K562 (cell line): ENCODE results near the gene ADAMTSL2. TPM values are rescaled to one million over a fixed set of nuclear protein-coding genes. Genes with fewer than 3 reads are reported as not detected.

Experiments used
- ATAC-seq: fragments of 200-7000 bp; cut with Tn5 transposase; 3 replicates; pipeline ENCODE4 v1.9.1; 2020; ENCODE audit warnings: moderate library complexity
- BruUV-seq: library from RNA; stranded (reverse); fragments of 400-500 nt; replicated peaks from 2 replicates; lab custom pipeline; 2021; lab: Mats Ljungman, UMichigan
- CTCF ChIA-PET: fragments of 300-600 bp; formaldehyde crosslinking; extraction: SDS; loops from one replicate; lab custom pipeline; 2021; ENCODE audit warnings: low intra/inter-chr PET ratio; lab: Yijun Ruan, JAX
- POLR2A ChIA-PET: fragments of 300-600, 350-650 bp; sonication (Branson Sonifier 250); formaldehyde crosslinking; extraction: SDS; loops from one replicate; lab custom pipeline; 2021; ENCODE audit warnings: antibody characterized with exemption, inconsistent platforms; lab: Yijun Ruan, JAX
- DNase-seq, 4 experiments: peaks; one replicate each; pipeline versions ENCODE4 v3.0.0 to v3.0.0-alpha.2; 2011 to 2018; ENCODE audit warnings: low spot score in 3 of 4, mixed read lengths in 3 of 4; ENCODE audit errors: extremely low read depth in 1 of 4
- FAIRE-seq: peaks from 2 replicates; lab custom pipeline; 2011; peaks lifted over from hg19 to GRCh38; lab: Jason Lieb, UNC
- H2AFZ ChIP-seq: 2 replicates; pipeline ENCODE4 v1.6.0; 2011; ENCODE audit warnings: low read depth, low read length, control low read depth, inconsistent platforms
- H3K27ac ChIP-seq: fragments of 200-600 bp; 3 replicates; pipeline ENCODE4 v1.8.0; 2011; ENCODE audit warnings: low read depth, mild to moderate bottlenecking, control low read depth, inconsistent platforms, low read length, moderate library complexity, mixed read lengths; ENCODE audit errors: extremely low read depth
- H3K27me3 ChIP-seq, 2 experiments: fragments of 300-600 bp in 1 of 2; 2 replicates in 1 of 2; 3 replicates in 1 of 2; pipeline versions ENCODE4 v1.6.0 to v1.8.0; 2011; ENCODE audit warnings: inconsistent platforms in 2 of 2, low read length in 2 of 2, mild to moderate bottlenecking in 1 of 2, mixed read lengths in 1 of 2, moderate library complexity in 1 of 2; ENCODE audit not compliant: control insufficient read depth in 2 of 2, insufficient read depth in 2 of 2
- H3K36me3 ChIP-seq: fragments of 300-600 bp; 3 replicates; pipeline ENCODE4 v1.8.0; 2011; ENCODE audit warnings: mild to moderate bottlenecking, low read length, inconsistent platforms; ENCODE audit not compliant: control insufficient read depth, insufficient read depth
- H3K4me1 ChIP-seq, 2 experiments: fragments of 200-600 bp in 1 of 2; replicated peaks in 1 of 2; 2 replicates in 1 of 2; 3 replicates in 1 of 2; pipeline versions ENCODE4 v1.5.1 to v1.8.0; 2011; ENCODE audit warnings: inconsistent platforms in 2 of 2, low read length in 2 of 2, mild to moderate bottlenecking in 1 of 2, mixed read lengths in 1 of 2, moderate library complexity in 1 of 2; ENCODE audit not compliant: control insufficient read depth in 2 of 2, insufficient read depth in 2 of 2
- H3K4me2 ChIP-seq: 2 replicates; pipeline ENCODE4 v1.6.1; 2011; ENCODE audit warnings: low read length, control low read depth, inconsistent platforms, mixed read lengths; ENCODE audit not compliant: insufficient read depth
- H3K4me3 ChIP-seq: fragments of 200-600 bp; sonication (generic), shearing (Covaris generic); 2 replicates; pipeline ENCODE4 v1.5.1; 2016; ENCODE audit warnings: control low read depth, inconsistent platforms
- H3K79me2 ChIP-seq: fragments of 200-600 bp; 3 replicates; pipeline ENCODE4 v1.8.0; 2011; ENCODE audit warnings: low read length, inconsistent platforms; ENCODE audit not compliant: control insufficient read depth, insufficient read depth
- H3K9ac ChIP-seq, 2 experiments: 2 replicates each; pipeline versions ENCODE4 v1.6.0 to v1.6.1; 2011; ENCODE audit warnings: low read depth in 2 of 2, low read length in 2 of 2, control low read depth in 1 of 2, inconsistent platforms in 1 of 2, mild to moderate bottlenecking in 1 of 2, mixed read lengths in 1 of 2; ENCODE audit not compliant: insufficient read depth in 1 of 2
- H3K9me1 ChIP-seq: one replicate; pipeline ENCODE4 v1.6.0; 2011; ENCODE audit warnings: inconsistent platforms, mild to moderate bottlenecking, low read length, moderate library complexity; ENCODE audit not compliant: control insufficient read depth, insufficient read depth
- H3K9me3 ChIP-seq: replicated peaks from 2 replicates; pipeline ENCODE4 v1.5.1; 2011; ENCODE audit warnings: low read depth, low read length, inconsistent platforms; ENCODE audit not compliant: control insufficient read depth, insufficient read depth
- H4K20me1 ChIP-seq: replicated peaks from 2 replicates; pipeline ENCODE4 v1.6.1; 2011; ENCODE audit warnings: low read length, inconsistent platforms, mixed read lengths; ENCODE audit not compliant: control insufficient read depth, insufficient read depth
- CGGBP1 ChIP-seq: fragments of 250-450 bp; sonication (Bioruptor Pico); IDR thresholded peaks from 2 replicates; pipeline ENCODE4 v1.9.0; 2021; ENCODE audit warnings: mild to moderate bottlenecking
- GTF2F1 ChIP-seq: IDR thresholded peaks from 2 replicates; pipeline ENCODE4 v1.6.1; 2011; ENCODE audit warnings: low read depth, low read length, improper control_type of control experiment
- HBP1 ChIP-seq: fragments of 450-650 bp; formaldehyde crosslinking; IDR thresholded peaks from 2 replicates; pipeline ENCODE4 v1.4.0; 2022; ENCODE audit warnings: missing genetic modification characterization
- HNRNPH1 ChIP-seq: fragments of 200-400 bp; formaldehyde crosslinking; optimal IDR thresholded peaks from 2 replicates; pipeline ENCODE3; 2017; ENCODE audit warnings: low read depth, mild to moderate bottlenecking, low read length, moderate library complexity
- SREBF2 ChIP-seq: sonication (generic); formaldehyde crosslinking; IDR thresholded peaks from 2 replicates; pipeline ENCODE4 v1.4.0; 2020; ENCODE audit warnings: mild to moderate bottlenecking, missing genetic modification reagents
- SRF ChIP-seq, 2 experiments: fragments of 250-450, 450-650 bp in 1 of 2; sonication (Bioruptor Pico) in 1 of 2; sonication (generic) in 1 of 2; formaldehyde crosslinking; IDR thresholded peaks; 2 replicates each; pipeline versions ENCODE4 v1.5.0 to v1.5.1; 2020 to 2022; ENCODE audit warnings: mild to moderate bottlenecking in 1 of 2, missing genetic modification reagents in 1 of 2
- THRAP3 ChIP-seq: fragments of 450-650 bp; IDR thresholded peaks from 2 replicates; pipeline ENCODE4 v1.6.1; 2016; ENCODE audit warnings: mild to moderate bottlenecking, inconsistent platforms, borderline replicate concordance
- ZNF280B ChIP-seq: fragments of 250-450 bp; sonication (Bioruptor Pico); IDR thresholded peaks from 2 replicates; pipeline ENCODE4 v1.5.1; 2021; ENCODE audit warnings: mild to moderate bottlenecking
- WGBS: fragments of 100-300 bp; shearing (Covaris generic); methylation state at CpG from one replicate; pipeline ENCODE4 v1.1.6; 2016; ENCODE audit warnings: low coverage, mixed read lengths; ENCODE audit not compliant: insufficient coverage; ENCODE audit errors: missing lambda C conversion rate; 5-methylcytosine and 5-hydroxymethylcytosine counted together
- in situ Hi-C: fragments of 300-500 bp; cut with MboI; formaldehyde crosslinking; loops from 4 replicates; pipeline ENCODE4 v1.15.0; 2018; ENCODE audit warnings: inconsistent platforms, mixed read lengths
- intact Hi-C: fragments of 100-400 bp; cut with micrococcal nuclease; formaldehyde crosslinking; loops from 2 replicates; pipeline ENCODE4 v1.14.2; 2022
- polyA plus RNA-seq, 8 experiments: library from polyadenylated mRNA; depleted of rRNA in 4 of 8; stranded (reverse) in 5 of 8; unstranded in 3 of 8; fragments of >200 nt; fragmentation: Nextera tagmentation in 2 of 8; fragmentation: Illumina TruSeq in 1 of 8; extraction: Ambion mirVana in 2 of 8; extraction: Trizol in 1 of 8; gene quantifications; 2 replicates each; pipeline versions ENCODE4 v1.2.1 to v1.2.3, GENCODE V29; 2011 to 2014; ENCODE audit warnings: inconsistent platforms in 1 of 8, missing spikeins in 1 of 8
- total RNA-seq, 7 experiments: library from RNA; depleted of rRNA in 6 of 7; stranded (reverse); fragments of >200 nt in 6 of 7; fragmentation: Illumina TruSeq in 2 of 7; extraction: Trizol in 2 of 7; gene quantifications; 2 replicates each; pipeline versions ENCODE4 v1.2.1 to v1.2.3, GENCODE V29; 2011 to 2021; ENCODE audit warnings: low replicate concordance in 1 of 7

ADAMTSL2 gene
- total and polyA plus RNA-seq, 9 of the 15 experiments (the other 6 are each of a cell fraction or from before 2014, with no cell fraction given), result 0.04 TPM; not detected in 8

- TF ChIP-seq ZNF280B (no peak), SRF (CRISPR knock-in tag; IDR thresholded peaks at IDR 0.05) (no peak)
Measured at GRCh38 chr9:133591116-133591910, 56.8 kb downstream of the ADAMTSL2 start (continued).

- in situ Hi-C loops, result no loop called here
- no peak overlapping the region; a peak in 1 of 4 replicates for H3K9ac ChIP-seq
- ATAC-seq (no peak), DNase-seq (no peak), FAIRE-seq (no peak)
- H3K9me1 ChIP-seq, result no peaks in the 10 kb centered on the region
- H3K27ac ChIP-seq, result no peak overlapping the region
- peaks cover 0 to 31% of the 10 kb centered on the region in 2 experiments; a peak in 1 of 5 replicates for H3K27me3 ChIP-seq
- H3K9me3 ChIP-seq, result peaks cover 4% of the 10 kb centered on the region
- 0% methylated on average over 10 of the region's 10 CpGs for WGBS
- H4K20me1 ChIP-seq, result peaks cover 4% of the 10 kb centered on the region; the same call in 1 of the 2 replicates
- no peak overlapping the region for H2AFZ ChIP-seq
- ChIA-PET POLR2A (interaction anchor here (0.6 kb wide), 1 partner anchor 175 kb away, joined by 4 read pairs; no protein-coding TSS in a partner anchor), CTCF (no interaction called here)
- H3K4me2 ChIP-seq, result no peak overlapping the region
- no TSS peak for BruUV-seq
- no peak overlapping the region for H3K4me3 ChIP-seq
- H3K36me3 ChIP-seq, result no peaks in the 10 kb centered on the region
- H3K79me2 ChIP-seq, result no peaks in the 10 kb centered on the region
- H3K4me1 ChIP-seq, result no peaks in the 10 kb centered on the region
- intact Hi-C loops, result no loop called here
- no peak for TF ChIP-seq HBP1 (CRISPR knock-in tag)
- TF ChIP-seq GTF2F1, result no peak
- TF ChIP-seq THRAP3, result no peak
- no peak for TF ChIP-seq SREBF2 (CRISPR knock-in tag)
- no peak for TF ChIP-seq CGGBP1 (CRISPR knock-in tag)
- TF ChIP-seq HNRNPH1, result no peak
Measured at GRCh38 chr9:133591985-133592384, 57.5 kb downstream of the ADAMTSL2 start.
